ENCODE measurements around the gene DOCK1. TPM values are rescaled to one million over a fixed set of nuclear protein-coding genes. Genes with fewer than 3 reads are reported as not detected.

DOCK1 gene
- polyA plus RNA-seq, 1 donor from 2014 or later: 2.7 TPM

GRCh38 chr10:127039435-127039834 lies 134.2 kb downstream of the DOCK1 start:
- Histone ChIP-seq H3K79me2 (replicated peaks; ENCODE audit: insufficient read depth, low read length) (no peaks in the 10 kb centered on the region), H3K36me3 (ENCODE audit: insufficient read depth, low read length) (no peaks in the 10 kb centered on the region), H3K27ac (ENCODE audit: low read length) (no peak overlapping the region), H3K9me3 (ENCODE audit: low read length) (no peaks in the 10 kb centered on the region), H3K27me3 (ENCODE audit: insufficient read depth, low read depth, low read length) (no peaks in the 10 kb centered on the region), H2AFZ (ENCODE audit: low read depth, low read length) (no peak overlapping the region), H3K4me2 (ENCODE audit: low read length) (no peak overlapping the region), H3K4me3 (ENCODE audit: low read length) (no peak overlapping the region), H3K9me2 (ENCODE audit: insufficient read depth, low read length) (no peaks in the 10 kb centered on the region), H3K9ac (ENCODE audit: low read length) (no peak overlapping the region), H4K20me1 (ENCODE audit: insufficient read depth) (no peaks in the 10 kb centered on the region), H3F3A (ENCODE audit: insufficient read depth, low read length, poor library complexity, severe bottlenecking) (no peaks in the 10 kb centered on the region)
- TF ChIP-seq EP300 (conservative IDR thresholded peaks at IDR 0.05; ENCODE audit: poor library complexity, severe bottlenecking): no peak
- TF ChIP-seq MXI1 (conservative IDR thresholded peaks at IDR 0.05; ENCODE audit: poor library complexity, severe bottlenecking): no peak
- TF ChIP-seq RAD21 (conservative IDR thresholded peaks at IDR 0.05): no peak
- no peak for TF ChIP-seq TAF1 (IDR thresholded peaks at IDR 0.05; ENCODE audit: low read depth)
- TF ChIP-seq SMC3 (conservative IDR thresholded peaks at IDR 0.05; ENCODE audit: poor library complexity): no peak
- no peak for TF ChIP-seq POLR2AphosphoS5 (IDR thresholded peaks at IDR 0.05)
- no peak for TF ChIP-seq REST (IDR thresholded peaks at IDR 0.05; ENCODE audit: borderline replicate concordance)
- no peak for TF ChIP-seq CTCF (IDR thresholded peaks at IDR 0.05; ENCODE audit: poor library complexity, severe bottlenecking)
- no peak for TF ChIP-seq EZH2 (IDR thresholded peaks at IDR 0.05; ENCODE audit: borderline replicate concordance, insufficient read depth, low read length, poor library complexity, severe bottlenecking)

- Histone ChIP-seq H4K20me1 (ENCODE audit: insufficient read depth) (no peaks in the 10 kb centered on the region), H3K36me3 (ENCODE audit: insufficient read depth, low read length) (no peaks in the 10 kb centered on the region), H3K4me3 (ENCODE audit: low read length) (no peak overlapping the region), H3F3A (ENCODE audit: insufficient read depth, low read length, poor library complexity, severe bottlenecking) (no peaks in the 10 kb centered on the region), H3K27ac (ENCODE audit: low read length) (no peak overlapping the region), H3K9ac (ENCODE audit: low read length) (no peak overlapping the region), H2AFZ (ENCODE audit: low read depth, low read length) (no peak overlapping the region), H3K79me2 (replicated peaks; ENCODE audit: insufficient read depth, low read length) (no peaks in the 10 kb centered on the region), H3K27me3 (ENCODE audit: insufficient read depth, low read depth, low read length) (no peaks in the 10 kb centered on the region), H3K4me2 (ENCODE audit: low read length) (no peak overlapping the region), H3K9me2 (ENCODE audit: insufficient read depth, low read length) (no peaks in the 10 kb centered on the region), H3K9me3 (ENCODE audit: low read length) (no peaks in the 10 kb centered on the region)
- TF ChIP-seq POLR2AphosphoS5 (IDR thresholded peaks at IDR 0.05) (no peak), SMC3 (conservative IDR thresholded peaks at IDR 0.05; ENCODE audit: poor library complexity) (no peak), MXI1 (conservative IDR thresholded peaks at IDR 0.05; ENCODE audit: poor library complexity, severe bottlenecking) (no peak), EZH2 (IDR thresholded peaks at IDR 0.05; ENCODE audit: borderline replicate concordance, insufficient read depth, low read length, poor library complexity, severe bottlenecking) (no peak)
These were observed 135.5 kb downstream of the DOCK1 start for GRCh38 chr10:127040756-127041155.

All from neural cell (in vitro differentiated cells).